HG03378 (cell line): ENCODE results near the gene ERBB3.
A peak's percentile ranks its signal among the peaks of the same experiment; 100 is the strongest.
"Not testable (repeated sequence)": the region's sequence is repeated elsewhere in the genome, so short reads cannot be mapped to it uniquely, and the experiment has no call there.

ENCODE experiments used
- ATAC-seq: cut with Tn5 transposase; IDR thresholded peaks from one replicate; pipeline ENCODE4 v1.9.1; 2021; ENCODE audit warnings: mild to moderate bottlenecking, moderate library complexity; ENCODE audit not compliant: unreplicated experiment

ERBB3 gene

DNA sequence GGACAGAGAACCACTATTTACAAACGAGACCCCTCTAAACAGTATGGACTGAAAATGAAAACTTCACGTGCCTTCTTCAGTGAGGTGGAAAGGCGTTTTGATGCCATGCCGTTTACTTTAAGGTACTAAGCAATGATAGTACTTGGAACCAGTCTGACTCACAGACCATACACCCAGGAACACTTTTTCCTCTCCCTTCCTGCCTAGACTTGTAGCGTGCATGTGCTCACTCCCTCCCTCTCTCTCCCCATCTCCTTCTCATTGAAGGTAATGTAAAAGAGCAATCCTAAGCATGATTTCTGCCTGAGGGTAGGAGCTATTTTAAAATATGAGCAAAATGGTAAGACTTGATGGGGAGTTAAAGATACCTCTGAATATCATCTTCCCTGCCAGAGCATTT lies 30.6 kb downstream of the ERBB3 start:
- no peak for ATAC-seq

DNA sequence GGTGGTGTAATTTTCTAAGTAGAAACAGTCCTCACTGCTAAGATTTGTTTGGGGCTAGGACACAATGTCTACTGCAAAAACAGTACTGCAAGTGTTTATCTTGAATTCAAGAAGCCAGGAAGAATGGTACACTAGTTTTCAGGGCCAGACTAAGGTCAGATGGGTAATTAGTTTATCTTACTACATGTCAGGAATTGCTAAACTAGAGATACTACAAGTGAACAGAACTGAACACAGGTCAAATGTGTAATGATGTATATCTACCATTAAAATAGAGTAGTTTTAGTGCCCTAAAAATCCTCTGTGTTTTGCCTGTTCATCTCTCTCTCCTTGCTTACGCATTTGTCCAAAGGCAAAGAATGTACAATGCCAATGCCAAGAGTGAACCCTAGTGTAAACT lies 34.1 kb downstream of the ERBB3 start:
- ATAC-seq, result no peak

DNA sequence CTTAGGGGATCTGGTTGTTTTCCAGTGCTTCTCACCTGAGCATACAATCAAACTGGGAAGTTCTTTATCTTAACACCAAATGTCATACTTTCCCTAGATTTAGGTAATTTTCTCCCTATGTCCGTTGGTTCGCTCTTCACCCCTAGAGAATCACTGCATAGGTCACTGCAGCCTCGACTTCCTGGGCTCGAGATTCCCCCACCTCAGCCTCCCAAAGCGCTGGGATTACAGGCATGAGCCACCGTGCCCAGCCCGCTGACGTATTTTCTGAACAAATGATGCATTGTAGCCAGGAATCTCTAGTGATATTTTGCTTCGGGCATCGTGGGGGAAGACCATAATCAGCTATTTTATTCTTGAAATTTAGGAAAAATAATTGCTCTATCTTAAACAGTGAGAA lies 35.4 kb downstream of the ERBB3 start:
- ATAC-seq, result no peak

DNA sequence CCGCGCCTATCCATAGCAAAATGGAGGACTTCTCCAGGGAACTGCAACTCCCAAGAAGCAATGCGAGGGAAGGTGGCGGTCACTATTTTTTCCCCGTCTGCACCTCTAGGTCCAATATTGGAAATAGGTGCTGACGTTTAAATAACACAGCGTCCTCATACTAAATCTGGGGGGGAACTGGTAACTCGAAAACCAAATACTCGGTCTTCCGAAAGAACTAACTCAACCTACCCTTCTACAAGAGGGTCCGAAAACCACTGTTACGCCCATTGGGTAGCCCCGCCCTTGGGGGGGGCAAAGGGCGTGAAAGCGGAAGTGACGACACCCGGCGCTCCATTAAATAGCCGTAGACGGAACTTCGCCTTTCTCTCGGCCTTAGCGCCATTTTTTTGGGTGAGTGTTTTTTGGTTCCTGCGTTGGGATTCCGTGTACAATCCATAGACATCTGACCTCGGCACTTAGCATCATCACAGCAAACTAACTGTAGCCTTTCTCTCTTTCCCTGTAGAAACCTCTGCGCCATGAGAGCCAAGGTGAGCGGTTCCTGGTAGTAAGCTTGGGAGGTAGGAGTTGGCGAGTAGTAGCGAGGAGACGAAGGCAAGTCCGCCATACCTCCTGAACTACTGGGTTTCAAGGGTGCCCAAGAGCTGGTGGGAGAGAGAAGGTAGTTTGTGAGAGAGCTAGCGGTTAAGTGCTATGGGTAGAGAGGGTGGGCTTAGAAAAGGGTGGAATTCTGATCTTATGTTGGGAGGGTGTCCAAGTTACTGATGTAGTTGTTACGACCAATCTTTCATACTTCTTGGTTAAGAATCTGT lies 36.5 kb downstream of the ERBB3 start, which contains the start of gene RPL41:
Gene RPL41 (plus strand): TSS at position 367 of the 815 bp plus-strand sequence.
- peak; percentile 48 for ATAC-seq

DNA sequence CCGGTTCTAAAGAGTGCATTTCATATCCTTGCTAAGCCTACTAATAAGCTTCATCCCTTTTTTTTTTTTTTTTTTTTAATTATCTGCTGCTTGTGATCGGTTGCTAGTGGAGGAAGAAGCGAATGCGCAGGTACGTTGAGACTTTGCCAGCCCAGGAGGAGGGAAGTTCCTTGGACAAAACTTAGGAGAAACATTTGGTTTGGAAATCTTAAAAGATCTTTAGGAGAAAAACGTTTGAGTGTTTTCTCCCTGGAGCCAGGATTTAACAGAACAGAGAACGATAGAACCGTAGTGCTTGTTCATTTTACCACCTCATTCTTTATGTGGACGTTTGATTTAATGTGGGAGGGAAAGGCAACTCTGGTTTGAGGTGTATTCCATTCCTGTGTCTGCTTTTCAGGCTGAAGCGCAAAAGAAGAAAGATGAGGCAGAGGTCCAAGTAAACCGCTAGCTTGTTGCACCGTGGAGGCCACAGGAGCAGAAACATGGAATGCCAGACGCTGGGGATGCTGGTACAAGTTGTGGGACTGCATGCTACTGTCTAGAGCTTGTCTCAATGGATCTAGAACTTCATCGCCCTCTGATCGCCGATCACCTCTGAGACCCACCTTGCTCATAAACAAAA lies 37.2 kb downstream of the ERBB3 start:
- not testable (repeated sequence) for ATAC-seq

DNA sequence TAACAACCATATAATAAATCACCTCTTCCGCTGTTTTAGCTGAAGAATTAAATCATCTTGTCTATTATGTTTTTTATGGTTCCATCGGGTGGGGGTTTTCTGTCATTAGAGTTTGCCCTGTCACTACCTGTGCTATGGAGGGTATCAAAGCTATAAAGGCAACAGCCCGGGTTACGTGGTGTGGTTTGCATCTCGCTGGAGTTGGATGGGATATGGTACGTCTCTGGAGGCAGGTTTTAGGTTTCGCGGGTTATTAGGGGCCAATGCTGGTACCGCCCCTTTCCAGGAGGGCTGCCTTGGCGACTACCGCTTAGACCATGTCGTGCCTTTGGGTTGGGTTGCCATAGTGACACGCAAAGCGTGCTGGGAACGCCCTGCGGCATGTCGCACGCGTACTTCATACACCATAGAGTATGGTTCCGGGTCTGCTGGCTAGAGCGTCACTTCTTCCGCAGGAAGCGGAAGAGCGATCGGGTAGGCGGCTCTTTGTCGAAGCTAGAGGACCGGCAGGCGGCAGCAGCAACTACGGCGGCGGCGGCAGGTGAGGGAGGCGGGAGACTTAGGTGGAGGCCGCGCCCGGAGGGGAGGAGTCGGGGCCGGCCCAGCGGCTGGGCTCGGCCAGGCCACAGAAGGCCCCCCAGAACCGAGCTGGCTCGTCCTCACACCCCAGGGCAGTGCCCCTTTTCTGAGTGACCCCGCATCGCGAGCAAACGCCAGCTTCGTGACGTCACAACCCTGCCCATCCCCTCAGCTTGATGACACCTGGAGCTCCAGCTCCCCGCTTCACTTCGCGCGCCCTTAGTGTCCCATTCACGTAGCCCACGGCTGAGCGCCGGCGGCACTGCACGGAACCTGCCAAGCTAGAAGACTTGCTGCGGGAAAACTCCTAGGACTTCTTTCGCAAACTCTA lies 38.1 kb downstream of the ERBB3 start, which contains the start of gene ZC3H10:
Gene ZC3H10 (plus strand): TSS at position 489 of the 910 bp plus-strand sequence. CDS start 2,297 bp downstream, outside the sequence.
- ATAC-seq, result peak; percentile 79

DNA sequence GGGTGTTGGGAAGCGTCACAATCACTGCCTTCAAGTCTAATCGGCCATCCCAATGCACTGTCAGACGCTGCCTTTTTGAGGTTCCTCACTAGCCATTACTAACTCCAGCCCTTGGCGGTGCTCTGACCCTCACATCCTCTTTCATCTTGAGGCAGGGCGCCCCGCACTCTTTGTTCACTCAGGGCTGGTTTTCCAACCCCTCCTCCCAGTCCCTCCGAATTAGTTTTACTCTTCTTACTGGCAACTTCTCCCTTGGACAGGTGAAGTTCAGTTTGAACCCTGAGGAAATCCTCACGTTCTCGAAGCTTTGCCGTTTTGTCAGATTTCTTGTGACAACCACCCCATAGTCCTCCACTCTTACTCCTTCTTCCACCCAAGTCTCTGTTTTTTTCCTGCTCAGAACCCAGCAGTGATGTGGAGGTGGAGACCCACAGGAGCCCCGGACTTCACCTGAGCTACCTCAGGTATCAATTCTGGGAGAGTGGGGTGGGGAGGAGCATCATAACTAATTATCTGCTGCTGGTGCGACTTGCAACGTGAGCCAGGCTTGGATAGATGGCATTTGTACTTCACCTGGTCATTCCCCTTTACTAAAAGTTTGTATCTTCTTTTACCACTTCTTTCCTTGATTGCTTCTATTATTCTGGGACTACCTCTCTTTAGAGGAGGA lies 38.9 kb downstream of the ERBB3 start:
- peak; percentile 6 for ATAC-seq

DNA sequence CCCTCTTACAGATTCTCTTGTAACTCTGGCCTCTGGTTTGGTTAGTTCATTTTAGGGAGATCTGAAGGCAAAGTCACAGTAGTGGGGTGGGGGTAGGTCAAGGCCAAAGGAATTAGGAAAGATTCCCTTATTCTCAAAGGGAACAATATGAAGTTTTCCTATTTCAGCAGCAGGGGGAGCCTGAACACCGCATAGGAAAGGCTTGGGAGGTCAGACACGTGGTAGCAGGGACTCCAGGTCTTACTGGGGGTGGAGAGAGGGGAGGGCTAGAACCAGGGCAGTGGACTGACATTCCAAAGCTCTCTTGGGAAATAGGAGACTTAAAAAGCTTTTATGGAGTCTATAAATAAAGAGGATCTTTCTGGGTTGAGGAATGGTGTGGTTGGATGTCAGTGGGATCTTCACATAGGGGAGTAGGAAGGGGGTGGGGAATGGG lies 39.4 kb downstream of the ERBB3 start:
- no peak for ATAC-seq

DNA sequence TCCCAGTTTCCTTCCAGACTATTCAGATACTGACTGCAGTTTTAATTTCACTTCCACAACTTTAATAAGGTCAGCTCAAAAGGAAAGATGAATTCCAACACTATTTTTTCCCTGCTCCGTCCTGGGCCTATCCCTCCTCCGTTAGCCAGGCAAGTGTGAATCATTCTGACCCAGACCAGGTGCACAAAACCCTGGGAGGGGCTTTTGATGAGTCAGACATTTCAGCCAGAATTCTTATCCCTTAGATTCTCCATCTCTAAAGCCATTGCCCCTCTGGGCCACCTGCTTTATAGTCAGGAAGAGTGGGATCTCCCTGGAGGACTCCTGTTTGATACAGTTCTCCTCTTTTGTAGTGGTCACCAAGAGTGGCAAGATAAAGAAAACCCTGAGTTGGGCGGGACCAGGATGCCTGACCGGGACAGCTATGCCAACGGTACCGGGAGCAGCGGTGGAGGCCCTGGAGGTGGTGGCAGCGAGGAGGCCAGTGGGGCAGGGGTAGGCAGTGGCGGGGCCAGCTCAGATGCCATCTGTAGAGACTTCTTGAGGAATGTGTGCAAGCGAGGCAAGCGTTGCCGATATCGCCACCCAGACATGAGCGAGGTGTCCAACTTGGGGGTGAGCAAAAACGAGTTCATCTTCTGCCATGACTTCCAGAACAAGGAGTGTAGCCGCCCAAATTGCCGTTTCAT lies 40.3 kb downstream of the ERBB3 start:
- ATAC-seq, result no peak

DNA sequence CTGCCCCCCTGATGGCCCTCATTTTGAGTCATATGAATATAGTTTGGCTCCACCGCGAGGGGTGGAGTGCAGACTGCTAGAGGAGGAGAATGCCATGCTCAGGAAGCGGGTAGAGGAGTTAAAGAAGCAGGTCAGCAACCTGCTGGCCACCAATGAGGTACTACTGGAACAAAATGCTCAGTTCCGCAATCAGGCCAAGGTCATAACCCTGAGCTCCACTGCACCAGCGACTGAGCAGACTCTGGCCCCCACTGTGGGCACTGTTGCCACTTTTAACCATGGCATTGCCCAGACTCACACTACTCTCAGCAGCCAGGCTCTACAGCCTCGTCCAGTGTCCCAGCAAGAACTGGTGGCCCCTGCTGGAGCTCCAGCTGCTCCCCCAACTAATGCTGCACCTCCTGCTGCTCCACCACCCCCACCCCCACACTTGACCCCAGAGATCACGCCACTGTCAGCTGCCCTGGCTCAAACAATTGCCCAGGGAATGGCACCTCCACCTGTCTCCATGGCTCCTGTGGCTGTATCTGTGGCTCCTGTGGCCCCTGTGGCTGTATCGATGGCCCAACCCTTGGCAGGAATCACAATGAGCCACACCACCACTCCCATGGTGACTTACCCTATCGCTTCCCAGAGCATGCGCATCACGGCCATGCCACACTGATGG lies 41.4 kb downstream of the ERBB3 start:
- no peak for ATAC-seq

DNA sequence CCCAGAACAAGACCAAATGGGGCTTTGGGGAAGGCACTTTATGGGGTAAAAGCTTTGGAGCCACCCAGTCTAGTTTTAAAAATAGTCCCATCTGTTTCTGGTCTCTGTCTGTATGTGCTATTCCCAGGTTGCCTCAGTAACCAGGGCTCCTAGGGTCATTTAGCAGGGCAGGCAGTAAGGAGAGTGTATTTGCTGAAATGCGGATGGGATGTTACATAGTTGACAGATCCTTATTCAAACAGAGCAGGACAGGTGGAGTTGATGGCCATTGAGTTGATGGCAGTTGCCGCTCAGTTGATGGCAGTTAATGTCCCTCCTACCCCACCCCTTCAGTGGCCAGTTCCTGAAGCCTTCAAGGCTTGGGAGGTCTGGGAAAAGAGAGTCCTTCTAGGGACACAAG lies 42.7 kb downstream of the ERBB3 start:
- no peak for ATAC-seq

DNA sequence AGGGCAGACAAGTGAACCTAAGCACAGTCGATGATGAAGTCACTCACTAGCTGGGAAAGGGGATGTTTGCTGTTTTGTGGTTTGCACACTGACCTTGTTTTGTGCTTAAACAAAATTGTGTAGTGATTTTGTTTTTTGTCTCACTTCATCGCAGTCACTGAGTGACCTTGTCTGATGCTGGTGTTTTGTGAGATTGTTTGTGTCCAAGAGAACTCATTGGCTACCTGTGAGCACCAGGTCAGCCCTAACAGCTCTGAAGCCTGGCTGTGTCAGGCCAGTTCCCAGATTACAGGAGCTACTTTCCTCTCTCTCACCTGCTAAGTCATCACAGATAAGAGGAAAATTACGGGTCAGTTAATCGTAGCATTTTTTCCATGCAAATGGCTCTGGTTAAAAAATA lies 44.2 kb downstream of the ERBB3 start:
- no peak for ATAC-seq

DNA sequence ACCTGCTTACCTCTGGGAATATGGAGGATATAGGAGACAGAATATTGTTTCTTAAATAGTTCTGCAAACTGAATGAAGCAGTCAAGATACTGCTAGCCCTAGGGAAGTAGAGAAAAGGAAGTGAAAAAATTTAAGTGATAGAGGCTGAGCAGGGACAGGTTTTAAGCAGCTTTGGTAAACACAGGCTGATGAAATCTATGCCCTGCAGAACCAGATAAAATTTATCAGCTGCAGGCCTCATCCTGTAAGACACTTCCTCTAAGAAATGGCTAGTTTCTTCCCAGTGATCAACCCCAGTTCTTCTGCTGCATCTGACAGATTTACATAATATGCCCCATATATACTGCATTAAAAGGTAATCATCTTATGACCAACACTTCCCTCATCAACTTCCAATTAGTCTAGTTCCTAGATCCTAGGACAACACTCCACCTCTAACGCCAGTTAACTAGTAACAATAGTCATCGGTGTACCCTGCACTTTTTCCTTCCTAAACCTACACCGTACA lies 46.8 kb downstream of the ERBB3 start:
- no peak for ATAC-seq

DNA sequence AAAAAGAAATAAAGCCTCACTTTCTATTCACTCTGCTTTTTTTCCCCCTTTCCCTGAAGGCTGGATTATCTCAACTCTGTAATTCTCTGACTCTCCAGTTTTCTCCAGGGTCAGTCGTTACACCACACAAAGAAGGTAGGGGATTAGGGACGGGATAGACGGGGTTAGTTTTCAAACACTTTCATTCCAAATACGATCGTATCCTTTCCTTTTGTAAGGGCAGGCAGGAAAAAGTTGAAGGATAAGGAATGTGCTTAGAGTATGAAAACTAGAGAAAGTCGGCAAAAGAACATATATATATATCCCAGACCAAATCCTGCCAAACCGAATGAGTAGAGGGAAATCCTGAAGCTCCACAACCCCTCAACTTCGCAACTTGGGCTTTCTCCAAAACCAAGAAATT lies 47.5 kb downstream of the ERBB3 start:
- no peak for ATAC-seq

DNA sequence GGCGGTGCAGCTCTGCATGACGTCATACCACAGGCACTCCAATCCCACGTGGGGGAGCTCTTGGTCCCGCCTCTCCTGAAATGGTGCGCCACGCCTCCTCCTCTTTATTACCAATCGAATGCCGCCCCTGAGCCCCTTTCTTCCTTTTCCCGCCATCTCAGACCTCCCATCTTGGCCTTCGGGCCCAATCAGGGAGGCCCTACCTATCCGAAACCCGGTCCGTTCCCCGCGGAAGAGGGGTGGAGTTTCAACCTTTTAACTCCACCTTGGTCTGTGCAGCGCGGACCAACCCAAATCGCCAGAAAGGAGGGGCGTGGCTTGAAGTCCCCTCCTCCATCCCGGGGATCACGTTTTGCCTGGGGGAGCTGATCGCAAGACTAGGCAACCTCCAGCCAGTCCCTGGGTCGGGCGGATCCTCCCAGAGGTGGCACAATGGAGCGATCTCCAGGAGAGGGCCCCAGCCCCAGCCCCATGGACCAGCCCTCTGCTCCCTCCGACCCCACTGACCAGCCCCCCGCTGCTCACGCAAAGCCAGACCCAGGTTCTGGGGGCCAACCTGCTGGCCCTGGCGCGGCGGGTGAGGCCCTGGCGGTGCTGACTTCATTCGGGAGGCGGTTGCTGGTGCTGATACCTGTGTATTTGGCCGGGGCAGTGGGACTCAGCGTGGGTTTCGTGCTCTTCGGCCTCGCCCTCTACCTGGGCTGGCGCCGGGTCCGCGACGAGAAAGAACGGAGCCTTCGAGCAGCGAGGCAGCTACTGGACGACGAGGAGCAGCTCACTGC lies 48.1 kb downstream of the ERBB3 start, which contains the start of gene ESYT1:
Gene ESYT1 (plus strand): TSS at position 380 of the 782 bp plus-strand sequence. CDS start 53 bp downstream, at position 433.
- ATAC-seq, result peak; percentile 83

DNA sequence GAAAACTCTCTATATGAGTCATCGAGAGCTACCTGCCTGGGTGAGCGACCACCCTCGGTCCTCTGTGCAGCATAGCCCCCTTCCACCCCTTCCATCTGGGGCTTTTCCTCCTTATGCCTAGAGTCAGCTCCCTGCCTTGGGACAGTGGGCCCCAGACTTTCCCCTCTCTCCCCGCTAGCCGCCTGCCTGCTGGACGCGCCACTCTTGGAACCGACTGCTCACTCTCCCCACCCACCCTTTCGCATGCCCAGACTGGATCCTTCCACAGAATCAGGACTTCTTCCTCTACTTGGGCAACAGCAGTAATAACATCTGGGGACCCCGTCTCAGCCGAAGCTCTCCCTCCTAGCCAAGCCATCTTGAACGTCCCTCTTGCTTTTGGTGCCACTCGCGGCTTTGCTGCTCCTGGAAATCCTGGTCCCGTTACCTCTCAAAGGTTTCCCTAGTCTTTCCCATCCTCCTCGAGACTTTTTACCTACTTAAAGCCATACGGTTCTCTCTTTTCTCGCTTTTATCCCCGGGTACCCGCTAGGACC lies 48.8 kb downstream of the ERBB3 start:
- no peak for ATAC-seq

DNA sequence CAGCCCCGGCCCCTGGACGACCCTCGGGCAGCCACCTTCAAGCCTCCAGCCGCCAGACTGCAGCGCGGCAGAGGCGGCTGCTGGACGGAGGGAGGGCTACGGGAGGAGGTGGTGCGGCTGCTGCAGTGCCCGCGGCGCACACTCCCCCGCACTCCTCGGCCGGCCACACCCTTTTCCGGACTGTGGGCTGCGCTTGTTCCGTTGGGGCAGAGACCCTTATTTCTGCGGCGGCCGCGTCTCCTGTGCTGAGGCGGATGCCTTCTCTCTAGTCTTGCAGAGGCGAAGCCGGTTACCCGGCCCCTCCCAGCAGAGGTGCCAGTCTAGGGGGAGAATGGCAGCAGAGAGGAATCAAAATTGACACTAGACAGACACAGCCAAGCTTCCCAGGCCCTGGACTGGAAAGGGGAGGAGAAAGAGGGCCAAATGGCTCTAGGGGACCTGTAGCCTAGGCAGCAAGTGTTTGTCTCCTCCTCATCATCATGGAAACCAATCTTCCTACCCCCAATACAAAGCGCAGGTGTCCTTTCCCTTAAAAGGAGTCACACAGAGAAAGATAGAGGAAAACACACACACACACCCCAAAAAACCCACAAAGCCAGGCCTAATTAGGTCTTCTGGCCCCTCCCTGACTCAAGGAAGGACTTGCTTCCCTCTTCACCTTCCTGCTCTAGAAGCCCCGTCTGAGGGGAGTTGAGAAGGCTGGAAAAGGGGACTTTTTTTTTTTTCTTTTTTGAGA lies 49.4 kb downstream of the ERBB3 start:
- ATAC-seq, result no peak
